Adipocyte (in vitro differentiated cells): ENCODE results near the gene RUNX3.
A peak's percentile ranks its signal among the peaks of the same experiment; 100 is the strongest.

Experiments
- DNase-seq: peaks from one replicate; pipeline ENCODE4 v3.0.0-alpha.2; 2015; ENCODE audit warnings: low read depth
- H3K27me3 ChIP-seq: replicated peaks from 2 replicates; pipeline ENCODE4 v1.7.0; 2013; ENCODE audit warnings: mild to moderate bottlenecking, low read length, moderate library complexity; ENCODE audit not compliant: control insufficient read depth, insufficient read depth
- H3K36me3 ChIP-seq: 2 replicates; pipeline ENCODE4 v1.7.0; 2013; ENCODE audit warnings: low read length, mild to moderate bottlenecking, moderate library complexity; ENCODE audit not compliant: control insufficient read depth, insufficient read depth, severe bottlenecking
- H3K4me1 ChIP-seq: 2 replicates; pipeline ENCODE4 v1.7.0; 2013; ENCODE audit warnings: mild to moderate bottlenecking, low read length, moderate library complexity; ENCODE audit not compliant: control insufficient read depth, insufficient read depth
- H3K4me3 ChIP-seq: 2 replicates; pipeline ENCODE4 v1.7.0; 2013; ENCODE audit warnings: mild to moderate bottlenecking, low read length, moderate library complexity
- H3K9ac ChIP-seq: 2 replicates; pipeline ENCODE4 v1.7.0; 2013; ENCODE audit warnings: mild to moderate bottlenecking, low read length, moderate library complexity
- H3K9me3 ChIP-seq: 2 replicates; pipeline ENCODE4 v1.7.0; 2013; ENCODE audit warnings: mild to moderate bottlenecking, low read length, moderate library complexity; ENCODE audit not compliant: control insufficient read depth

Gene RUNX3

GRCh38 chr1:24932284-24932683 is 2.2 kb upstream of the RUNX3 start:
- H3K9me3 ChIP-seq, result no peaks in the 10 kb centered on the region
- DNase-seq, result peak; percentile 66
- no peaks in the 10 kb centered on the region for H3K36me3 ChIP-seq
- no peak overlapping the region for H3K4me3 ChIP-seq
- H3K9ac ChIP-seq, result no peak overlapping the region
- no peaks in the 10 kb centered on the region for H3K4me1 ChIP-seq
- H3K27me3 ChIP-seq, result peaks cover 78% of the 10 kb centered on the region

- no peaks in the 10 kb centered on the region for H3K4me1 ChIP-seq
- no peak overlapping the region for H3K4me3 ChIP-seq
- DNase-seq, result no peak
Observed at GRCh38 chr1:24931468-24932231, 1.6 kb upstream of the RUNX3 start.

GRCh38 chr1:24931146-24931467 is 1.0 kb upstream of the RUNX3 start:
- Histone ChIP-seq H3K36me3 (no peaks in the 10 kb centered on the region), H3K27me3 (peaks cover 87% of the 10 kb centered on the region), H3K4me1 (no peaks in the 10 kb centered on the region), H3K4me3 (no peak overlapping the region), H3K9ac (no peak overlapping the region), H3K9me3 (no peaks in the 10 kb centered on the region)
- no peak for DNase-seq

More at GRCh38 chr1:24931468-24932231, 1.6 kb upstream of the RUNX3 start:
- no peaks in the 10 kb centered on the region for H3K36me3 ChIP-seq
- no peak overlapping the region for H3K9ac ChIP-seq
- no peaks in the 10 kb centered on the region for H3K9me3 ChIP-seq
- H3K27me3 ChIP-seq, result peaks cover 85% of the 10 kb centered on the region

- Histone ChIP-seq H3K4me1 (no peaks in the 10 kb centered on the region), H3K36me3 (no peaks in the 10 kb centered on the region), H3K4me3 (no peak overlapping the region), H3K9me3 (no peaks in the 10 kb centered on the region), H3K27me3 (peaks cover 87% of the 10 kb centered on the region), H3K9ac (no peak overlapping the region)
- DNase-seq, result no peak
Observed at GRCh38 chr1:24929398-24930259, 447 bp downstream of the RUNX3 start.

GRCh38 chr1:24928689-24929397 is 1.2 kb downstream of the RUNX3 start:
- no peak overlapping the region for H3K9ac ChIP-seq
- peak; percentile 10 for DNase-seq
- H3K36me3 ChIP-seq, result no peaks in the 10 kb centered on the region
- no peaks in the 10 kb centered on the region for H3K9me3 ChIP-seq
- peaks cover 87% of the 10 kb centered on the region for H3K27me3 ChIP-seq
- H3K4me3 ChIP-seq, result no peak overlapping the region
- no peaks in the 10 kb centered on the region for H3K4me1 ChIP-seq

GRCh38 chr1:24927988-24928688 is 1.9 kb downstream of the RUNX3 start:
- H3K36me3 ChIP-seq, result no peaks in the 10 kb centered on the region
- no peak overlapping the region for H3K9ac ChIP-seq
- peak; percentile 14 for DNase-seq
- H3K4me1 ChIP-seq, result no peaks in the 10 kb centered on the region
- peaks cover 83% of the 10 kb centered on the region for H3K27me3 ChIP-seq
- no peak overlapping the region for H3K4me3 ChIP-seq
- no peaks in the 10 kb centered on the region for H3K9me3 ChIP-seq

GRCh38 chr1:24927473-24927872 is 2.6 kb downstream of the RUNX3 start:
- Histone ChIP-seq H3K4me3 (no peak overlapping the region), H3K27me3 (peaks cover 76% of the 10 kb centered on the region), H3K4me1 (no peaks in the 10 kb centered on the region), H3K9me3 (no peaks in the 10 kb centered on the region), H3K9ac (no peak overlapping the region), H3K36me3 (no peaks in the 10 kb centered on the region)
- DNase-seq, result no peak

GRCh38 chr1:24926563-24927249 is 3.4 kb downstream of the RUNX3 start:
- H3K27me3 ChIP-seq, result peaks cover 72% of the 10 kb centered on the region
- H3K9ac ChIP-seq, result no peak overlapping the region
- DNase-seq, result peak; percentile 17
- no peaks in the 10 kb centered on the region for H3K36me3 ChIP-seq
- H3K9me3 ChIP-seq, result no peaks in the 10 kb centered on the region
- no peaks in the 10 kb centered on the region for H3K4me1 ChIP-seq
- no peak overlapping the region for H3K4me3 ChIP-seq

- Histone ChIP-seq H3K9ac (no peak overlapping the region), H3K4me1 (no peaks in the 10 kb centered on the region), H3K27me3 (peaks cover 69% of the 10 kb centered on the region), H3K4me3 (no peak overlapping the region), H3K36me3 (no peaks in the 10 kb centered on the region), H3K9me3 (no peaks in the 10 kb centered on the region)
- no peak for DNase-seq
Observed at GRCh38 chr1:24925963-24926362, 4.1 kb downstream of the RUNX3 start.

- Histone ChIP-seq H3K9ac (no peak overlapping the region), H3K4me3 (no peak overlapping the region), H3K36me3 (no peaks in the 10 kb centered on the region), H3K4me1 (peaks cover 4% of the 10 kb centered on the region), H3K9me3 (no peaks in the 10 kb centered on the region), H3K27me3 (peaks cover 65% of the 10 kb centered on the region)
- DNase-seq, result no peak
Observed at GRCh38 chr1:24925082-24925779, 4.8 kb downstream of the RUNX3 start.
